Calu3 (cell line): Measurements from ENCODE around the gene PCDH9. TPM values are rescaled to one million over a fixed set of nuclear protein-coding genes. Genes with fewer than 3 reads are reported as not detected.

Experiments used
- BruUV-seq: library from RNA; stranded (reverse); fragments of 400-500 nt; replicated peaks from 2 replicates; lab custom pipeline; 2021; lab: Mats Ljungman, UMichigan
- CTCF ChIA-PET: fragments of 300-600 bp; sonication (Branson Sonifier 250); formaldehyde crosslinking; loops from one replicate; lab custom pipeline; 2022; ENCODE audit warnings: antibody characterized with exemption; lab: Charles Lee
- DNase-seq: peaks from one replicate; pipeline ENCODE4 v3.0.0; 2022
- H3K27ac Mint-ChIP-seq: one replicate; pipeline ENCODE4 v1.8.0; 2022; ENCODE audit warnings: mixed read lengths; ENCODE audit not compliant: unreplicated experiment
- H3K27me3 Mint-ChIP-seq: one replicate; pipeline ENCODE4 v1.8.0; 2022; ENCODE audit warnings: mixed read lengths; ENCODE audit not compliant: unreplicated experiment
- H3K36me3 Mint-ChIP-seq: one replicate; pipeline ENCODE4 v1.8.0; 2022; ENCODE audit warnings: mild to moderate bottlenecking, moderate library complexity, mixed read lengths; ENCODE audit not compliant: insufficient read depth, unreplicated experiment
- H3K4me1 Mint-ChIP-seq: one replicate; pipeline ENCODE4 v1.8.0; 2022; ENCODE audit warnings: mild to moderate bottlenecking, low read depth, mixed read lengths; ENCODE audit not compliant: unreplicated experiment
- H3K4me3 Mint-ChIP-seq: one replicate; pipeline ENCODE4 v1.8.0; 2022; ENCODE audit warnings: mild to moderate bottlenecking, low read depth, moderate library complexity, mixed read lengths; ENCODE audit not compliant: unreplicated experiment
- H3K9me3 Mint-ChIP-seq: one replicate; pipeline ENCODE4 v1.8.0; 2022; ENCODE audit warnings: low read depth, mixed read lengths; ENCODE audit not compliant: unreplicated experiment
- intact Hi-C: fragments of 100-400 bp; cut with micrococcal nuclease; formaldehyde crosslinking; loops from one replicate; pipeline ENCODE4 v1.10.0; 2022; ENCODE audit not compliant: unreplicated experiment
- total RNA-seq: library from RNA; stranded (reverse); gene quantifications from 2 replicates; pipeline ENCODE4 v1.2.3, GENCODE V29; 2022
- TF ChIP-seq, protein P1 (sequence below): fragments of 200-600 bp; IDR thresholded peaks from one replicate; pipeline ENCODE4 v1.8.0; 2022; ENCODE audit warnings: antibody characterized with exemption; ENCODE audit not compliant: unreplicated experiment

PCDH9 gene
- total RNA-seq, 1 experiment from 2014 or later, result 1.3 TPM

DNA sequence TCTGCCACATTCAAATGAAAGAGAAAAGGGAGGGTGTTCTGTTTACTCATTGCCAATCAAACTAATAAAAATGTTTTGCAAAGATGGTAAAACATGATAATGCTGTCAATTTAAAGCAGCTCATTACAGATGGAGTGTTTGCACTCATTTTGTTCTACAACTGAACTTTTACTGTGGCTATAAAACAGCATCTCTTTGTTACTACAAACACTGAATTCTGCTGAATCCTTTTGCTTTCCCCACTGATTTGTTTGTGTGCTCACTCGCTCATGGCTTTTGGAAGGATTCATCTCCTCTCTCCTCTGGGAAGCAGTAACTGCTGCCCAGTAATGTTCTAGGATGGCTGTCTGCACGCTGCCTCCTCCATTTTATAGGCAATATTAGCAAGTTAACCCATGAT, 434.5 kb downstream of the PCDH9 start:
- no peaks in the 10 kb centered on the region for H3K27me3 Mint-ChIP-seq
- peaks cover 2% of the 10 kb centered on the region for H3K9me3 Mint-ChIP-seq
- intact Hi-C loops, result no loop called here
- no peak overlapping the region for H3K4me3 Mint-ChIP-seq
- no peaks in the 10 kb centered on the region for H3K4me1 Mint-ChIP-seq
- CTCF ChIA-PET, result no interaction called here
- DNase-seq, result no peak
- no peak overlapping the region for H3K27ac Mint-ChIP-seq
- TF ChIP-seq, protein P1, sequence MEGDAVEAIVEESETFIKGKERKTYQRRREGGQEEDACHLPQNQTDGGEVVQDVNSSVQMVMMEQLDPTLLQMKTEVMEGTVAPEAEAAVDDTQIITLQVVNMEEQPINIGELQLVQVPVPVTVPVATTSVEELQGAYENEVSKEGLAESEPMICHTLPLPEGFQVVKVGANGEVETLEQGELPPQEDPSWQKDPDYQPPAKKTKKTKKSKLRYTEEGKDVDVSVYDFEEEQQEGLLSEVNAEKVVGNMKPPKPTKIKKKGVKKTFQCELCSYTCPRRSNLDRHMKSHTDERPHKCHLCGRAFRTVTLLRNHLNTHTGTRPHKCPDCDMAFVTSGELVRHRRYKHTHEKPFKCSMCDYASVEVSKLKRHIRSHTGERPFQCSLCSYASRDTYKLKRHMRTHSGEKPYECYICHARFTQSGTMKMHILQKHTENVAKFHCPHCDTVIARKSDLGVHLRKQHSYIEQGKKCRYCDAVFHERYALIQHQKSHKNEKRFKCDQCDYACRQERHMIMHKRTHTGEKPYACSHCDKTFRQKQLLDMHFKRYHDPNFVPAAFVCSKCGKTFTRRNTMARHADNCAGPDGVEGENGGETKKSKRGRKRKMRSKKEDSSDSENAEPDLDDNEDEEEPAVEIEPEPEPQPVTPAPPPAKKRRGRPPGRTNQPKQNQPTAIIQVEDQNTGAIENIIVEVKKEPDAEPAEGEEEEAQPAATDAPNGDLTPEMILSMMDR, result no peak
- no TSS peak for BruUV-seq
- no peaks in the 10 kb centered on the region for H3K36me3 Mint-ChIP-seq

DNA sequence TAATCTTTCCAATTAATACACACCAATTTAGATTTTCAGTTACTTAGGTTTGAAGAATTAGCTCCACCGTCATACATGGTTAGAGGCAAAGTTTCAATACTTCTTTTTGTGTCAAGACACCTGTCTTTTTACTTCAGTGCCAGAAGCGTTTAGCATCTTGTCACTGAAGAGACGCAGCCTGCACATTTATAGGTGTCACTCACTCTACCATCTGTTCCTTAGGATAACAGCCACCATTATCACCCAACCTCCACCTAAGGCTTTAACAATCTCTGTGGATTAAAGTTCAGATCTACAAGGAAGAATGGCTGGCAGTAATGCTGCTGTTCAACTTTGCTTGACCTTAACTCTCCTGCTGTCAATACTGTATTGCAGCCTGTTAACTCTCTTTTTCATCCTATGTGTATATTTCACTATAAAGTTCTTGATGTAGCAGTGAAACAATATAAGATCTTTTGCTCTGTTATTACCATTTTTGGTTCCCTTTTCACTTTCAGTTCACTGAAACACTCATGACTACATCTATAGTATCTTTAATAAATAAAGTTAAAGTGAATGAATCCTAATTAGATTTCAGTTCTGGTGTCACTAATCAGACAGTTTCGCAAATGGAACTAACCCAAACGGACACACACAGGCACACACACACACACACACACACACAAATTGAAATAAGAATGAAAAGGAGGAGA, 435.6 kb downstream of the PCDH9 start:
- DNase-seq, result no peak
- intact Hi-C loops, result no loop called here
- CTCF ChIA-PET, result no interaction called here
- Mint-ChIP-seq H3K27ac (no peak overlapping the region), H3K9me3 (no peaks in the 10 kb centered on the region), H3K27me3 (no peaks in the 10 kb centered on the region), H3K4me1 (no peaks in the 10 kb centered on the region), H3K36me3 (no peaks in the 10 kb centered on the region), H3K4me3 (no peak overlapping the region)
- TF ChIP-seq, protein P1, result no peak
- BruUV-seq, result no TSS peak

DNA sequence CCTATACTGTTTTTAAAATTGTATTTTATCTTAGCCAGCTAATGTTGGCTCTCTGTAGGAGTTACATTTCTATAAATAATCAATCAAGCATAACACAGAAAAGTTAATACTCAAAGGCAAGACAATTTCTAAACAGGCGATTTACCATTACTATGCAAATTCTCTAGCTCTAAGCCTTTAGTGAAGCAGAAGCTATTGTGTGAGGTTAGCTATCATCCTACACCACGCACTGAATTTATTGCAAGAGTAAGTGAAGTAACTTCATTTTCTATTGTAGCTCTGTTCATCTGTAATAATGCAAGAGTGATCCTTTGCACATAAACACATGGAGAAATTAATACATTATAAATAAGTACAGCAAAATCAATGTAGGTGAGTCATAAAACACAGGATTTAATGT, 439.3 kb downstream of the PCDH9 start:
- no peak overlapping the region for H3K4me3 Mint-ChIP-seq
- TF ChIP-seq, protein P1, result no peak
- intact Hi-C loops, result no loop called here
- H3K4me1 Mint-ChIP-seq, result no peaks in the 10 kb centered on the region
- no peaks in the 10 kb centered on the region for H3K27me3 Mint-ChIP-seq
- CTCF ChIA-PET, result no interaction called here
- DNase-seq, result no peak
- no peaks in the 10 kb centered on the region for H3K9me3 Mint-ChIP-seq
- no peaks in the 10 kb centered on the region for H3K36me3 Mint-ChIP-seq
- BruUV-seq, result no TSS peak
- no peak overlapping the region for H3K27ac Mint-ChIP-seq

DNA sequence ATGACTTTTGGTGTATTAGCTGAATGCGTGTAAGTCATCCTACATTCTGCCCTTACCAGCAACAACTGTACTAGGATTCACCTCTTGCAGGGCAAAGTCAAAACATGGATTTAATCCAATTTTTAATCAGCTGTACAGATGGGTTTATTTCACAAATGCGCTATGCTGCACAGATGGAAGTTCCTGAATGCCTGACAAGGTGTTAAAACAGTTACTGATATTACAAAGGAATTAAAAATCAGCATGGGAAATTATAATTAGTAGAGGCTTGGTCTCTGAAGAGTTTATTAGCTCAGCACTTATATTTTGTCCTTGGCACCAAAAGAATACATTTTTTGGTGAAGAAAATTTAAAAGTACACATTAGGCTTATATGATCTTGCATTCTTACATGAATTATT, 448.9 kb downstream of the PCDH9 start:
- no peak for DNase-seq
- CTCF ChIA-PET, result no interaction called here
- BruUV-seq, result no TSS peak

More for the DNA sequence above, 448.9 kb downstream of the PCDH9 start:
- no peaks in the 10 kb centered on the region for H3K36me3 Mint-ChIP-seq
- no peaks in the 10 kb centered on the region for H3K27me3 Mint-ChIP-seq
- no peak overlapping the region for H3K4me3 Mint-ChIP-seq
- H3K27ac Mint-ChIP-seq, result no peak overlapping the region
- intact Hi-C loops, result no loop called here
- no peaks in the 10 kb centered on the region for H3K9me3 Mint-ChIP-seq
- TF ChIP-seq, protein P1, result no peak
- H3K4me1 Mint-ChIP-seq, result no peaks in the 10 kb centered on the region
